Measurements from ENCODE around the gene TMEM88. TPM values are rescaled to one million over a fixed set of nuclear protein-coding genes. Genes with fewer than 3 reads are reported as not detected.

TMEM88 gene
- total and polyA plus RNA-seq, 2 of the 13 experiments (the other 11 are each of a cell fraction or from before 2014, with no cell fraction given) = 0.31 to 0.66 TPM

GRCh38 chr17:7843536-7844291 is 11.2 kb upstream of the TMEM88 start (continued):
- TF ChIP-seq RCOR2 (CRISPR knock-in tag; IDR thresholded peaks at IDR 0.05) = no peak
- no peak for TF ChIP-seq REXO4 (CRISPR knock-in tag; IDR thresholded peaks at IDR 0.05; ENCODE audit: borderline replicate concordance)
- peak; percentile 27; the same call in 1 of the 2 replicates for TF ChIP-seq TAF1 (CRISPR knock-in tag; IDR thresholded peaks at IDR 0.05)
- TF ChIP-seq SP140L (CRISPR knock-in tag; IDR thresholded peaks at IDR 0.05; ENCODE audit: borderline replicate concordance) = no peak
- no peak for TF ChIP-seq ZMYM3 (CRISPR knock-in tag; IDR thresholded peaks at IDR 0.05)
- peak; percentile 29 for TF ChIP-seq HNRNPLL (IDR thresholded peaks at IDR 0.05; ENCODE audit: low read depth, low read length, poor library complexity, severe bottlenecking)
- TF ChIP-seq ZNF143 (CRISPR knock-in tag; IDR thresholded peaks at IDR 0.05) = 0 out of 2 replicates have a peak, but pooled peaks have one; percentile 6
- TF ChIP-seq ZNF780A (CRISPR knock-in tag; IDR thresholded peaks at IDR 0.05) = 0 out of 2 replicates have a peak, but pooled peaks have one; percentile 26
- no peak for TF ChIP-seq LCORL (IDR thresholded peaks at IDR 0.05)
- peak; percentile 19; the same call in 1 of the 2 replicates for TF ChIP-seq LCORL (CRISPR knock-in tag; IDR thresholded peaks at IDR 0.05)
- no peak for TF ChIP-seq MAFF (IDR thresholded peaks at IDR 0.05; ENCODE audit: low read depth, low read length)
- TF ChIP-seq ZNF609 (CRISPR knock-in tag; IDR thresholded peaks at IDR 0.05; ENCODE audit: borderline replicate concordance) = peak; percentile 49; the same call in 1 of the 2 replicates
- TF ChIP-seq SNAI1 (CRISPR knock-in tag; IDR thresholded peaks at IDR 0.05; ENCODE audit: borderline replicate concordance) = no peak
- TF ChIP-seq ZNF543 (CRISPR knock-in tag; IDR thresholded peaks at IDR 0.05) = peak; percentile 78
- no peak for TF ChIP-seq JUN (CRISPR knock-in tag; IDR thresholded peaks at IDR 0.05)
- TF ChIP-seq RBAK (CRISPR knock-in tag; IDR thresholded peaks at IDR 0.05) = no peak
- no peak for TF ChIP-seq ZNF441 (CRISPR knock-in tag; IDR thresholded peaks at IDR 0.05; ENCODE audit: borderline replicate concordance)
- TF ChIP-seq TBX2 (CRISPR knock-in tag; IDR thresholded peaks at IDR 0.05; ENCODE audit: borderline replicate concordance) = no peak
- no peak for TF ChIP-seq ZSCAN20 (CRISPR knock-in tag; IDR thresholded peaks at IDR 0.05; ENCODE audit: borderline replicate concordance)
- peak; percentile 42; the same call in 1 of the 2 replicates for TF ChIP-seq ZMYM4 (CRISPR knock-in tag; IDR thresholded peaks at IDR 0.05)
- no peak for TF ChIP-seq ELF1 (CRISPR knock-in tag; IDR thresholded peaks at IDR 0.05)
- no peak for TF ChIP-seq RELA (CRISPR knock-in tag; IDR thresholded peaks at IDR 0.05)
- TF ChIP-seq NONO (IDR thresholded peaks at IDR 0.05) = no peak
- TF ChIP-seq NONO (CRISPR knock-in tag; conservative IDR thresholded peaks at IDR 0.05) = peak; percentile 28; the same call in 1 of the 2 replicates

Data from HepG2 (cell line).